Effector CD4-positive, alpha-beta T cell (primary cell): ENCODE data around the gene CFAP210.
"Not testable (repeated sequence)": the region's sequence is repeated elsewhere in the genome, so short reads cannot be mapped to it uniquely, and the experiment has no call there.

Source experiments
- DNase-seq: peaks from one replicate; pipeline ENCODE4 v3.0.0-alpha.2; 2020

The CFAP210 gene

DNA sequence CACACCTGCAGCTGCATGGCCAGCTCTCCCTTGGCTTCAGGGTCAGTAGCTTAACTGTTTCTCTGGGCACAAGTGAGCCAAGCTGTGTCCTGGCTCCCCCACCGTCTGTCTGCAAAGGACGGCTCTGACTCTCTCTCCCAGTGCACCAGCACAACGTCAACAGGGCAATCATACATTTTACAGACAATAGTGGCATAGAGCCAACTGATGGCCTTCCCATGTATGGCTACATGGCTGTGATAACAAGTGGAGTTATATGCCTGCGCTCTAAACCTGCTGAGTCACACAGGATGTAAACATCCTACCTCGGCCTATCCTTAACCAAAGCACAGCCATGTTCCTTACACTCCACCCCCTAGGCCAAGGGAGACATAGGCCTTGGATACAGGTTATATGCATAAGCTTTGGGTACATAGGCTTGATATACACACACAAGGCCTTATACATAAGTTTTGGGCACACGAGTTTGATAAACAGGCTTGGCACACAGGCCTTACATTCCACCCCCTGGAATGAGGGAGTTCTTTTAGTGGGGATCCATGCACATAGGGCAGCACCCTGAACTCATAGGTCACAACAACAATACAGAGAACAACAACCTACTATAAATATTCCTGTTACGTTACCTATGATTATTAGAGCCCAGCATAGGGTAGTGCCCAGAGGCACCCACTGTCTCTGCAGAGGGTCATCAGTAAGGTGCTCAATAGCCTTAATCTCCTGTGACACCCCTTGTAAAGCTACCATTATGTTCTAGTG lies 17.7 kb upstream of the CFAP210 start:
- no peak for DNase-seq

DNA sequence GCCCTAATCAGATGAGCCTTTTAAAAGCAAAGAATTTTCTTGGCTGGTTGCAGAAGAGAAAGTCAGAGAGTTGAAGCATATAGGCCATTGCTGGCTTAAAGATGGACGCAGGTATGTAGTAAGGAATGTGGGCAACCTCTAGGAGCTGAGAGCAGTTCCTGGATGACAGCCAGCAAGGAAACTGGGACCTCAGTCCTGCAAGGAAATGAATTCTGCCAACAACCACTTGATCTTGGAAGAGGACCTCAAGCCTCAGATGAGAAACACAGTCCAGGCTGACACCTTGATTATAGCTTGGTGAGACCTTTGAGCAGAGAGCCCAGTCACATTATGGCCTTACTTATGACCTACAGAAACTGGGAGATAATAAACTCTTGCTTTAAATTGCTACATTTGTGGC lies 15.8 kb upstream of the CFAP210 start:
- no peak for DNase-seq

DNA sequence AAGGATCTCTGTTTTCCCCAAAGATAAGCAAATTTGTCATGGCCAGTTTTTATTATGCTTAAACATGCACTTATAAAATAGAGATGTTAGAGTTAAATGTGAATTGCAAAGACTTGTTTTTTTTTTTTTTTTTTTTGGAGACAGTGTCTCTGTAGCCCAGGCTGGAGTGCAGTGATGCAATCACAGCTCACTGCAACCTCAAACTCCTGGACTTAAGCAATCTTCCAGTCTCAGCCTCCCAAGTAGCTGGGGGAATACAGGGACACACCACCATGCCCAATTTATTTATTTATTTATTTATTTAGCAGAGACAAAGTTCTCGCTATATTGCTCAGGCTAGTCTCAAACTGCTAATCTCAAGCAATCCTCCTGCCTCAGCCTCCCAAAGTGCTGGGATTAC lies 15.1 kb upstream of the CFAP210 start:
- DNase-seq = no peak

DNA sequence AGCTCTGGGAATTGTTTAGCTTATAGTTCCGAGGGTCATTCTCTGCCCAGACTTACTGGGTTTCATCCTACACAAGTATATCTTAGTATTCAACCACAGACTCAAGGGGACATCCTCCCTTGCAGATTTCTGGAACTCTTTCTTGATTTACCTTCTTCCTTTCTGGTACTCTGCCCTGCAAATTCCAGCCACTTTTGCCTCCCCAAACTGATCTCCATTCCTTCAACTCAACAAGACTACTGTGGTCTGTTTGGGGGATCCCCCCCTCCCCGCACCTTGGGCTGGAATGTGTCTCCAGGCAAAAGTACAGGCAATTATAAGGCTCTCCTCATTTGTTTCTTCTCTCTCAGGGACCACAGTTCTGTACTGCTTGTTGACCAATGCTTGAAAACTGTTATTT lies 13.4 kb upstream of the CFAP210 start:
- DNase-seq = no peak

DNA sequence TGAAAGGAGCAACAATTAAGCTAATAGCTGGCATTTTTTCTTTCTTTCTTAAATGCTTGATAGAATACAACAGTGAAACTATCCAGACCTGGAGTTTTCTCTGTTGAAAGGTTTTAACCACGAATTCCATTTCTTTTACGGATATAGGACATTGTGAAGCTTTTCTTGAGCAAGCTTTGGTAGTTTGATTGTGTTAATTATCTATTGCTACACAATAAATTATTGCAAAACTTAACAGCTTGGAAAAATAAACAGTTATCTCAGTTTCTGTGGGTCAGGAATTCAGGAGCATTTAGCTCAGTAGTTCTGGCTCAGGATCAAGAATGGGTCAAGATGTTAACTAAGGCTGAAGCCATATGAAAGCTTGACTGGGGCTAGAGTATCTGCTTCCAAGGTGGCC lies 11.7 kb upstream of the CFAP210 start:
- no peak for DNase-seq

DNA sequence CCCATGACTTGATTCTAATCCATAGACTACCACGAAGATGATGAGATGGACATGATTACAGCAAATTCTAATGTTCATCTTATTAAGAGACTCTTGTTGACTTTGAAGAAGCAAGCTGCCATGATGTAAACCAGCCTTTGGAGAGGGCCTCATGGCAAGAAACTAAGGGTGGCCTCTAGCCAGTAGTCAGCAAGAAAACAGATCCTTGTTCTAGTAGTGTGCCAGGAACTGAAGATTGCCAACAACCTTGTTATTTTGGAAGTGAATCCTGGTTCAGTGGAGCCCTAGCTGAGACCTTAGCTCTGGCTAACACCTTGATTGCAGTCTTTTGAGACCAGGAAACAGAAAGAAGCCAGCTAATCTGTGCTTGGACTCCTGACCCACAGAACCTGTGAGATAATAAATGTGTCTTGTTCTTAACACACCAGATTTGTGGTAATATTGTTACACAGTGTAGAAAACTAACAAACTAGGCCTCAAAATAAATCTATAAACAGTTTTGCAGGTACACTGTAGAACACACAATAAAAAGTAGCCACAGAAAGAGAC lies 10.0 kb upstream of the CFAP210 start:
- no peak for DNase-seq

DNA sequence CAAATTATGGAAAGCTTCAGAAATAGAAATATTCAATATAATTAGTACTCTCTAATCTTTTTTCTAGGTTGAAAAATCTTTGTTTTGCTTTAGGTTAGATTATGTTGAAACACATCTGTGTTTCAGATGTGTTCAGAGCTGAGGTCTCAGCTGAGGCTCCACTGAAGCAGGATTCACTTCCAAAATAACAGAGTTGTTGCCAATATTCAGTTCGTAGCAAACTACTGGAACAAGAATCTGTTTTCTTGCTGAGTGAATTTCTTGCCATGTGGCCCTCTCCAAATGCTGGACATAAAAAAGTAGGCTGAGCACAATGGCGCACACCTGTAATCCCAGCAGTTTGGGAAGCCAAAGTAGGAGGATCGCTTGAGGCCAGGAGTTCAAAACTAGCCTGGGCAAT lies 8.8 kb upstream of the CFAP210 start:
- no peak for DNase-seq

DNA sequence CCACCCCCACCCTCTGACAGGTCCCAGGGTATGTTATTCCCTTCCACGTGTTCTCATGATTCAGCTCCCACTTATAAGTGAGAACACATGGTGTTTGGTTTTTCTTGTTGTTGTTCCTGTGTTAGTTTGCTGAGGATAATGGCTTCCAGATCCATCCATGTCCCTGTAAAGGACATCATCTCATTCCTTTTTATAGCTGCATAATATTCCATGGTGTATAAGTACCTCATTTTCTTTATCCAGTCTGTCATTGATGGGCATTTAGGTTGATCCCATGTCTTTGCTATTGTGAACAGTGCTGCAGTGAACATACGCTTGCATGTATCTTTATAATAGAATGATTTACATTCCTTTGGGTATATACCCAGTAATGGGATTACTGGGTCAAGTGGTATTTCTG lies 5.0 kb upstream of the CFAP210 start:
- not testable (repeated sequence) for DNase-seq

DNA sequence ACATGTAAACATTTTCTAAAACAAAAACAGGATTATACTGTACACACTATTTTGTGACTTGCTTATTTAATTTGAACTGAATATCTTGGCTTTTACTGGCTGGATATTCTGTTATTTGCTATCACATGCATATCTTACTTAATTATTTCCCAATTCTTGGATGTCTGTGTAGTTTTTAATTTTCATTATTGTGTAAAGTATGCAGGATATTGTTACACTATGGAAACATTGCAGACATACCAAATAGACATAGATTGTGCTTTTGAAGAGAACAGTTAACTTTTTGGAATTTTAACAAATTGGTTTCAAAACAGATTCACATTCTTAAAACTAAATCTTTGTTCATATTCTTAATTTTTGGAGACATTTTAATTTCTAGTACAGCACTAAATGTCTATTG lies 2.2 kb upstream of the CFAP210 start:
- DNase-seq = no peak

DNA sequence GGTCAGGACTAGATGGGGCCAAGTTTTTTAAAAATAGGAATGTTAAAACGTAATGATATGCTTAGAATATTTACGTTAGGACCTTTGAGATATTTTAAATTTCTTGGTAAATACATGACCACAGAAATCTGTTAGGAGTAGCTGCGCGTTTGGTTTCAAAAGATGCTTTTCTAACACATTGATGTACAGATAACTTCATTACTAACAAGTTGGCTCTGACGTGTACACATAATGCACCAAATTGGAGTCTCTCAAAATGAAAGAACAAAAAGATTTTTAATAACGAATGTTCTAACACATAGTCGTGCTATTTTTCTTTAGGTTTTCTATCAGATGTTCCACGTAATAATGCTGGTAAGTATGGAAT lies 672 bp upstream of the CFAP210 start:
- no peak for DNase-seq

DNA sequence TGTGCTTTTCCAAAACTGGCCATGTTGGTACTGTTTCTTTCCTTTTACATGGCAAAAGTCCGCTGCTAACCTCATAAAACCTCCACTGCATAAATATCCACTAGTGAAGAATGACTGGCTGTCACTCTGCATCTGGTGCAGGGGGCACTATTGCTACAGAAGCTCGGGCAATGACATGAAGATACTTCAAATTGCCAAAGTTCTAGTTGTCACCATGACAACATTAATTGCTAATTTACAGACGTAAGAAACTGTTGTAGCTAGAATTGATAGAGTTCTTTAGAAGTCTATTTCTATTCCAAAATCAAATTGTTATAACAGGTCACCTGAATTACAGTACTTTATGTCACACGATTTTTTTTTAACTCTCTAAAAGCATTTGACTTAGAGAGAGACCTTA lies 845 bp downstream of the CFAP210 start:
- no peak for DNase-seq

DNA sequence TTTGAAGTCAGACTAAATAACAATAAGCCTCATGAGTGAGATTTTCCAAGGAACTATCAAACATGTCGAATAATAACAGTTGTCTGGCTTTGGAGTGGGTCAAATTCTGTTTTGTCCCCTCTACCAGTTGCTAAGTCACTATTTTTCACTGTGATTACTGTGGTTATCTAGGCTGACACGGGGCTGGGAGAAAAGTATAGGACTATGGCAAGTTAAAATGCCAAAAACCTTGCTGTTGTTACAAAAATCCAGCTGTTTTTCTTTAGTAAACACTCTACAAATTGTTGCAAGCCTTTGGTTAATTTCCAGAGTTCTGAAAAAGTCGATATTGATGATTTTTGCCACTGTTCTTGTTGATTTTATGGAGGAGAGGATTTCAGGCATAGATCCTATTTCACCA lies 1.5 kb downstream of the CFAP210 start:
- no peak for DNase-seq

DNA sequence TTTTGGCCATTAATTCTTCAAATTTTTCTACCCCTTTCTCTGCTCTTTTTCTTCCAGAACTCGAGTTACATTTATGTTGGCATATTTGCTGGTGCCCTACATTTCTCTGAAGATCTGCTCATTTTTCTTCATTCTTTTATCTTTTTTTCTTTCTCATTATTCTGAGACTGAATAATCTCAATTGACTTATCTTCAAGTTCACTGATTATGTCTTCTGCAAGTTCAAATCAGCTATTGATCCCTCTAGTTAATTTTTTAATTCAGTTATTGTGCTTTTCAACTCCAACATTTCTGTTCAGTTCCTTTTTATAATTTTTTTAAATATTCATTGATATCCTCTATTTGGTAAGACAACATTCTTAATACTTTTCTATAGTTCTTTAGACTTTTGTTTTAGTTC lies 3.2 kb downstream of the CFAP210 start:
- DNase-seq = no peak

DNA sequence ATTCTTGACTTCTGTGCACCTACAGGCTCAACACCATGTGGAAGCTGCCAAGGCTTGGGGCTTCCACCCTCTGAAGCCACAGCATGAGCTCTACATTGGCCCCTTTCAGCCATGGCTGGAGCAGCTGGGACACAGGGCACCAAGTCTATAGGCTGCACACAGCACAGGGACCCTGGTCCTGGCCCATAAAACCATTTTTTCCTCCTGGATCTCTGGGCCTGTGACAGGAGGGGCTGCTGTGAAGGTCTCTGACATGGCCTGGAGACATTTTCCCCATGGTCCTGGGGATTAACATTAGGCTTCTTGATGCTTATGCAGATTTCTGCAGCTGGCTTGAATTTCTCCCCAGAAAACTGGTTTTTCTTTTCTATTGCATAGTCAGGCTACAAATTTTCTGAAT lies 6.3 kb downstream of the CFAP210 start:
- not testable (repeated sequence) for DNase-seq

DNA sequence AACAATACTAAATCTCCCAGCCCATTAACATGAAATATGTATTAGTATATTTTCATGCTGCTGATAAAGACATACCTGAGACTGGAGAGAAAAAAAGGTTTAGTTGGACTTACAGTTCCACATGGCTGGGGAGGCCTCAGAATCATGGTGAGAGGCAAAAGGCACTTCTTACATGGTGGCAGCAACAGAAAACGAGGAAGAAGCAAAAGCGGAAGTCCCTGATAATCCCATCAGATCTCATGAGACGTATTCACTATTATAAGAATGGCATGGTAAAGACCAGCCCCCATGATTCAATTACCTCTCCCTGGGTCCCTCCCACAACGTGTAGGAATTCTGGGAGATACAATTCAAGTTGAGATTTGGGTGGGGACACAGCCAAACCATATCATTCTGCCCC lies 7.4 kb downstream of the CFAP210 start:
- not testable (repeated sequence) for DNase-seq

DNA sequence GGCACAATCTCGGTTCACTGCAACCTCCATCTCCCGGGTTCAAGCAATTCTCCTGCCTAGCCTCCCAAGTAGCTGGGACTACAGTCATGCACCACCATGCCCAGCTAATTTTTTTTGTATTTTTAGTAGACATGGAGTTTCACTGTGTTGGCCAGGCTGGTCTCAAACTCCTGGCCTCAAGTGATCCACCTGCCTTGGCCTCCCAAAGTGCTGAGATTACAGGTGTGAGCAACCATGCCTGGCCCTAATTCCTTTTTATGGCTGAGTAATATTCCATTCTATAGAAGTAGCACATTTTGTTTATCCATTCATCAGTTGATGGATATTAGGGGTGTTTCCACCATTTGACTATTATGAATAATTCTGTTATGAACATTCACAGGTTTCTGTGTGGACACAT lies 9.5 kb downstream of the CFAP210 start:
- not testable (repeated sequence) for DNase-seq

DNA sequence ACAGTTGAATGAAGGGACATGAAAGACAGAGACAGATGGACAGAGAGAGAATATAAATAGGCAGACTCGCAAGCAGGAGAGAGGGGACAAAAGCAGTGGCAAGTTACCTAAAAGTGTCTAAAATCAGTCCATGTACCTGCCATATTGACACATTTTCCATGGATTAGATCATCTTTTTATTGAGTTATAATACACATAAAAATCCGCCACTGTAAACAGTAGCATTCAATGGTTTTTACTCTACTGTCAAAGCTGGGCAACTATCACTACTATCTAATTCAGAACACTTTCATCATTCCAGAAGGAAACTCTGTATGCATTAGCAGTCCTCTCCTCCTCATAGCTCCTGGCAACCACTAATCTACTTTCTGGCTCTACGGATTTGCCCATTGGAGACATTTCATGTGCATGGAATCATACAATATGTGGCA lies 10.1 kb downstream of the CFAP210 start:
- no peak for DNase-seq

DNA sequence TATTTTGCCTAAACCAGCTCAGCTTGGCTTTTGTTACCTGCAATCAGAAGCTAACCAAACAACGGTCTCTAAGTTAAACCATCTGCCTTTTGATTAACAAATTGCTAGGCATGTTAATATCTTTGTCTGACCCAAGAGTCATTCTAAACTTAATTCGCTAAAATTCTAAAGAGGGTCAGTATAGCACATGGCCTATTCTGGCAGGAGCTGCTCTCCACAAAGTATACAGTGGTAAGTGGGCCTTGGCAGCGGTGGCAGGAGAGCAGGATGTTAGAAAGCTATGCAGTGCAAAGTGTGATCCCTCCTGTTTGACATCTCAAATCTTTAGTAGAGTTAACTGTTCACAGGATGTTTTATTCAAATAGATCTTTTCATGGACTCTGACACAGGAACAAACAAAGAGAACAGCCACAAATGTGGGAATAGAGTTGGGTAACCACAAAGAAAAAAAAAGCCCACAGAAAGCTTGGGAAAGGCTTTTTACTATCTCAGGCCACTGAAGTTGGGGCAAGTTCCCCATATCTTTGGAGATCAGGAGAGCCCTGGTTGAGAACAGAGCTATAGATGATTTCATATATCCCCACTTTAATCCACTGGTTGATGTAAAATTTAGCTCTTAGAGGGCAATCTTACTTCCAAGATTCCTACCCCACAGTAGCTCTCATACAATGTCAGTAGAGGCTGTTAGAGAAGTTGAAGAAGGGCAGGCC lies 10.6 kb downstream of the CFAP210 start:
- DNase-seq = no peak

DNA sequence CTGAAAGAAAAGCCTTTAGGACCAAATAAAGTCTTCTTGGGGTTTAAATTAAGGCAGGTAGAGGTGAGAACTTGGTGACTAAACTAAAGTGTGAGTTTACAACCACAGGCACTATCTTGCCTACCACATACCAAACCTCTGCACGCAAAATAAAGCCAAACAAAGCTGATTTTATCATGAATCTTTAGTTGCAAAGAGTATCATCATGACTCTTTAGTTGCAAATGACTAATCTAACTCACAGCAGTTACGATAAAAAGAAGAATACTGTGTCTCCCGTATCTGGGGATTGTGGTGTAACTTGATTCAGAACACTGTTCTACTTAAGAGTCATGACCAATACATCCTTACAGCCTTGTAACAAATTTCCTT lies 11.2 kb downstream of the CFAP210 start:
- DNase-seq = no peak

DNA sequence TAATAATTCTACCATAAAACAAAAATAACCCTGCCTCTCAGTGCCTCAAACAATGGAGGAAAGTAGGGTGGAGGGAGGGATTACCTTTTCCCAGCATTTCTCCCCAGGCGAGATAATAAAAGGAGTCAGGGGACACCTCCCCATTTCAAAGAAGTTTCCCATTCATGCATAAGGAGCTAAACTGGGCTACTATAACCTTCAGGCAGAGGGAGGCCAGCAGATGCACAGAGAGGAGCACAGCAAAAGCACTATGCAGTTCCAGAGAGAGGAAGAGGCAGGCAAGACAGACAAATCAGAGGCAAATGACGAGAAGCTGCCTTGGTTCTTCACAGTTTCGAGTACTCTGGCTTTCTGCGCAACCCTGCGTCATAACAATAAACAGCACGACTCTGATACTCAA lies 17.4 kb downstream of the CFAP210 start:
- no peak for DNase-seq

DNA sequence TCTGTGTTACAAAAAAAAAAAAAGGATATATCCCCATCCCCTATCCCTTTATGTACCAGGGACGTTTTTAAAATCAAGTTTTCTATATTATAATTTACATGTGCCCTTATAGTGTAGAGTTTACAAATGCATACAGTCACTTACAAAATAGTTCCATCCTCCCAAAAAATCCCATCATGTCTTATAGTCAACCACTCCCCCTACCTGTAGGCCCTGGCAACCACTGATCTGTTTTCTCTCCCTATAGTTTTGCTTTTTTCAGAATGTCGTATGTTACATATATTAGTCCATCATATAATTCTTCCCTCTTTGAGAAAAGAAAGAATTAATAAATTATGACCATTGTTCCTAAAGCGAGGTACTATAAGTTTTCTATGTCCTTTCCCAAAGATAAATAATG lies 17.8 kb downstream of the CFAP210 start:
- no peak for DNase-seq

DNA sequence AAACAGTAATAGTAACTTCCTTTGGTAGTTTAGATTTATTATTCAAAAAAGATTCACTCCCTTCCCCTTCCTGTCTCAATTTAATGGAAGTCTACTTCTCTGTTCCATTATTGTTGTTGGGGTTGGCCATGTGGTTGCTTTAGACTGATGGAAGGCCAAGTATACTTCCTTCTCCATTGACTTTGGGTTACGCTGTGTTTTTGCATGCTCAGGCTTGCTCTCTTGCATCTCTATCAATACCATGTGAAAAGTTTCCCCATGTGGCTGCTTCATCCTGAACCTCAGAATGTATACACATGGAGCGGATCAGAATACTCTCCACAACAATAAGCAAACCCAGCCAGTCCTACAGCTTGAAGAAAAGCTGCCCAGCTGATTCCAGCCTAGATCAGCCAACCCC lies 20.3 kb downstream of the CFAP210 start:
- DNase-seq = no peak

DNA sequence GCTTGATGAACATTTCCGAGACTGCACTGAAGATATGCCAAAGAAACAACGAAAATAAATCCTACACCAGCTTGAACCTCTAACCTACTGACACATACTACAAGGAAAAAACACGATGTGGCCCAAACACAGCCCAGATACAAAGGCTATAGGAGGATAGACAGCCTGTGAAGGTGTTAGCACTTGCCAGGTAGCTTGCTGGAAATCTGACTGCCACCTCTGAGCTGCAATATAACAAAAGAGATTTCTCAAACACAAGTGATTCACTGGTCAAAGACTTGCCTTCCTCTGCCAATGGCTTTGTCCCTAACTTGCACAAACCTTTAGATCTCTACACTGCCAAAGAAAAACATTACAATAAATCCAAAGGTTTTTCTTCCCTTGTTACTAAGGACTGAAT lies 21.1 kb downstream of the CFAP210 start:
- no peak for DNase-seq

DNA sequence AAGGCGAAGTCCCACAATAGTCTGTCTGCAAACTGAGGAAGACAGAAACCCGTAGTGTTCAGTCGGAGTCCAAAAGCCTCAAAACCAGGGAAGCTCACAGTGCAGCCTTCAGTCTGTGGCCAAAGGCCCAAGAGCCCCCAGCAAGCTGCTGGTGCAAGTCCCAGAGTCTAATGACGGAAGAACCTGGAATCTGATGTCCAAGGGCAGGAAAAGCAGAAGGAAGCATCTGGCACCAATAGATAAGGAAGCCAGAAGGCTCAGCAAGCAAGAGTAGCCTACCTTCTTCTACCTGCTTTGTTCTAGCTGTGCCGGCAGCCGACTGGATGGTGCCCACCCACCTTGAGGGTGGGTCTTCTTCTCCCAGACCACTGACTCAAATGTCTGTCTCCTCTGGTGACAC lies 21.8 kb downstream of the CFAP210 start:
- DNase-seq = no peak

DNA sequence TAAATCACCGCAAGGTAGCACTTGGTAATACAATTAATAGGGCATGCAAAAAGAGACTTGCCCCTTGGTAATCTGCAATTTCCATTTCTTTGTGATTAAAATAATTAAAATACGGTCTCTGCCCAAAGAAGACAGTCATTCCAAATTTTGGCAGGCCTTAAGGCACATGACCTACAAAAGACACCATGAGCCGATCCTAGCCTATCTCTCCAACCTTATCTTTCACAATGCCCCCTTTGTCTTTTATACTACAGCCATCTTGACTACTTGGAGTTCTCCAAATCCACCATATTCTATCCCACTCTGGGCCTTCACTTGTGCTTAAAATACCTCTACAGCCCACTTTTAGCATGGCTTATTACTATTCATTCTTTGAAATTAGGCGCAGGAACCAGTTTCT lies 23.3 kb downstream of the CFAP210 start:
- DNase-seq = no peak
